Hepatocyte (in vitro differentiated cells): ENCODE results near the gene SUN3. TPM values are rescaled to one million over a fixed set of nuclear protein-coding genes. Genes with fewer than 3 reads are reported as not detected.
"Not testable (repeated sequence)": the region's sequence is repeated elsewhere in the genome, so short reads cannot be mapped to it uniquely, and the experiment has no call there.

Source experiments
- DNase-seq: peaks from one replicate; pipeline ENCODE4 v3.0.0-alpha.2; 2016; ENCODE audit warnings: low spot score
- H2AFZ ChIP-seq: fragments of 200-600 bp; sonication (generic); 2 replicates; pipeline ENCODE4 v1.6.0; 2016; ENCODE audit warnings: antibody characterized with exemption, mild to moderate bottlenecking
- H3K27ac ChIP-seq: fragments of 200-600 bp; sonication (generic); 2 replicates; pipeline ENCODE4 v1.5.1; 2016; ENCODE audit warnings: mild to moderate bottlenecking
- H3K27me3 ChIP-seq: fragments of 200-600 bp; sonication (generic); 2 replicates; pipeline ENCODE4 v1.6.1; 2016
- H3K36me3 ChIP-seq: fragments of 200-600 bp; sonication (generic); replicated peaks from 2 replicates; pipeline ENCODE4 v1.5.1; 2016; ENCODE audit warnings: low read depth; ENCODE audit not compliant: insufficient read depth
- H3K4me1 ChIP-seq: fragments of 200-600 bp; sonication (generic); 2 replicates; pipeline ENCODE4 v1.5.1; 2016; ENCODE audit warnings: mild to moderate bottlenecking, moderate library complexity; ENCODE audit not compliant: insufficient read depth
- H3K4me2 ChIP-seq: fragments of 200-600 bp; sonication (generic); 2 replicates; pipeline ENCODE4 v1.6.0; 2016
- H3K4me3 ChIP-seq: fragments of 200-600 bp; sonication (generic); 2 replicates; pipeline ENCODE4 v1.5.1; 2016; ENCODE audit warnings: mild to moderate bottlenecking
- H3K79me2 ChIP-seq: fragments of 200-600 bp; sonication (generic); 2 replicates; pipeline ENCODE4 v1.6.0; 2017; ENCODE audit warnings: mild to moderate bottlenecking
- H3K9me2 ChIP-seq: fragments of 200-600 bp; sonication (generic); replicated peaks from 2 replicates; pipeline ENCODE4 v1.6.0; 2017; ENCODE audit warnings: mild to moderate bottlenecking; ENCODE audit not compliant: insufficient read depth
- H3K9me3 ChIP-seq: fragments of 200-600 bp; sonication (generic); 2 replicates; pipeline ENCODE4 v1.5.1; 2016; ENCODE audit warnings: low read depth, mild to moderate bottlenecking
- H4K20me1 ChIP-seq: fragments of 200-600 bp; sonication (generic); 2 replicates; pipeline ENCODE4 v1.6.0; 2016; ENCODE audit warnings: mild to moderate bottlenecking; ENCODE audit not compliant: insufficient read depth, poor library complexity, severe bottlenecking
- EZH2 ChIP-seq: fragments of 200-600 bp; sonication (generic); IDR thresholded peaks from 2 replicates; pipeline ENCODE4 v1.6.1; 2016; ENCODE audit warnings: antibody characterized with exemption, mild to moderate bottlenecking, borderline replicate concordance
- EZH2phosphoT487 ChIP-seq: fragments of 200-600 bp; sonication (generic); IDR thresholded peaks from one replicate; pipeline ENCODE4 v1.6.1; 2018; ENCODE audit warnings: antibody characterized with exemption, mild to moderate bottlenecking, low read depth, moderate library complexity; ENCODE audit not compliant: unreplicated experiment, severe bottlenecking
- WGBS: methylation state at CpG from one replicate; pipeline ENCODE4 v1.1.6; 2016; ENCODE audit warnings: low lambda C conversion rate; ENCODE audit errors: missing lambda C conversion rate; 5-methylcytosine and 5-hydroxymethylcytosine counted together
- polyA plus RNA-seq: library from polyadenylated mRNA; unstranded; fragments of >200 nt; fragmentation: Nextera tagmentation; extraction: Ambion mirVana; gene quantifications from 2 replicates; pipeline ENCODE4 v1.2.1, GENCODE V29; 2016
- total RNA-seq: library from RNA; depleted of rRNA; stranded (reverse); fragments of >200 nt; gene quantifications from 2 replicates; pipeline ENCODE4 v1.2.3, GENCODE V29; 2014
- TF ChIP-seq, protein P1 (sequence below): fragments of 200-600 bp; sonication (generic); IDR thresholded peaks from 2 replicates; pipeline ENCODE4 v1.5.1; 2016; ENCODE audit warnings: antibody characterized with exemption, mild to moderate bottlenecking; ENCODE audit not compliant: poor library complexity

Gene SUN3
- total and polyA plus RNA-seq, 2 experiments from 2014 or later: not detected

DNA sequence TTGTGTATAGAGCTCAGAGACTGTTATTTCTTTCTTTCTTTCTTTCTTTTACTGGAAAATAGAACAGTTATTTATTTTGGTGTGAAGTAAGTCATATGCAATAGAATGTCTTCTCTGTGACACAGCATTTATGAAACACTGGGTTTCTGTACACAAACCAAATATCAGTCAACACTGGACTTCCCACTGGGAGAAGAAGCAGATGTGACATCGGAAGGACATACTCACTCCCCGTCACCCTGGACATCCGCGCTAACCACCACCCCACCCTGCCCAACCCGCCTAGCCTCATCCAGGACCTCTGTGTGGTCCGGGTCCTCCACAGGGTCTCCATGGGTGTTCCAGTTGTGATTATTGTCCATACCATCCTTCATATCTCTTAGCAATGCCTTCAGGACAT is 22.0 kb downstream of the SUN3 start:
- no peak overlapping the region for H3K27ac ChIP-seq
- no peak overlapping the region for H3K4me2 ChIP-seq
- H3K36me3 ChIP-seq: no peaks in the 10 kb centered on the region
- no peak overlapping the region for H3K4me3 ChIP-seq
- H4K20me1 ChIP-seq: no peaks in the 10 kb centered on the region
- no peak overlapping the region for H2AFZ ChIP-seq
- H3K9me3 ChIP-seq: no peaks in the 10 kb centered on the region
- no peaks in the 10 kb centered on the region for H3K9me2 ChIP-seq
- no peaks in the 10 kb centered on the region for H3K4me1 ChIP-seq
- H3K79me2 ChIP-seq: no peaks in the 10 kb centered on the region
- 88% methylated on average over 5 of the region's 6 CpGs for WGBS
- H3K27me3 ChIP-seq: no peaks in the 10 kb centered on the region
- TF ChIP-seq EZH2phosphoT487 (no peak), EZH2 (no peak)
- TF ChIP-seq, protein P1, sequence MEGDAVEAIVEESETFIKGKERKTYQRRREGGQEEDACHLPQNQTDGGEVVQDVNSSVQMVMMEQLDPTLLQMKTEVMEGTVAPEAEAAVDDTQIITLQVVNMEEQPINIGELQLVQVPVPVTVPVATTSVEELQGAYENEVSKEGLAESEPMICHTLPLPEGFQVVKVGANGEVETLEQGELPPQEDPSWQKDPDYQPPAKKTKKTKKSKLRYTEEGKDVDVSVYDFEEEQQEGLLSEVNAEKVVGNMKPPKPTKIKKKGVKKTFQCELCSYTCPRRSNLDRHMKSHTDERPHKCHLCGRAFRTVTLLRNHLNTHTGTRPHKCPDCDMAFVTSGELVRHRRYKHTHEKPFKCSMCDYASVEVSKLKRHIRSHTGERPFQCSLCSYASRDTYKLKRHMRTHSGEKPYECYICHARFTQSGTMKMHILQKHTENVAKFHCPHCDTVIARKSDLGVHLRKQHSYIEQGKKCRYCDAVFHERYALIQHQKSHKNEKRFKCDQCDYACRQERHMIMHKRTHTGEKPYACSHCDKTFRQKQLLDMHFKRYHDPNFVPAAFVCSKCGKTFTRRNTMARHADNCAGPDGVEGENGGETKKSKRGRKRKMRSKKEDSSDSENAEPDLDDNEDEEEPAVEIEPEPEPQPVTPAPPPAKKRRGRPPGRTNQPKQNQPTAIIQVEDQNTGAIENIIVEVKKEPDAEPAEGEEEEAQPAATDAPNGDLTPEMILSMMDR: no peak
- no peak for DNase-seq

DNA sequence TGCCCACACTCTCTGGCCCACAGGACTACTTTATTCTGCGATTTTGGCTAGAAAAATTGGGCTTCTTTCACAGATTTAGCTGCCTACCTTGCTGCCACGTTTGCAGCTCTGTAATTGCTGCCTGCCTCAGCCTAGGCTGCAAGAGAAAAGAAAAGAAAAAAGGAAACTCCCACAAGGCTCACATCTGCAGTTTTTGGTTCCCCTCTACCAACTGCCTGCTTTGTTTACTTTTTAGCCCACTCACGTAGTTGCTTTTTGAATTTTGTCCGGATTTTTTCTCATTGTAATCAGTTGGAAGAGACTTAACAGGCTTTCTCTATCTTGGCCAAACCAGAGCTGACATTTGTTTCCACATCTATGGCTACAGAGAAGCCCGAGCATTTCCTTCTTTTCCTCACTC is 24.3 kb downstream of the SUN3 start:
- Histone ChIP-seq H3K4me3 (no peak overlapping the region), H3K9me2 (no peaks in the 10 kb centered on the region), H3K27ac (no peak overlapping the region), H4K20me1 (no peaks in the 10 kb centered on the region), H3K4me2 (no peak overlapping the region), H3K4me1 (no peaks in the 10 kb centered on the region), H3K36me3 (no peaks in the 10 kb centered on the region), H3K9me3 (no peaks in the 10 kb centered on the region), H2AFZ (no peak overlapping the region), H3K79me2 (no peaks in the 10 kb centered on the region), H3K27me3 (no peaks in the 10 kb centered on the region)
- DNase-seq: no peak
- TF ChIP-seq, protein P1: no peak
- no peak for TF ChIP-seq EZH2
- TF ChIP-seq EZH2phosphoT487: no peak
- 55% methylated on average over 5 of the region's 5 CpGs for WGBS

DNA sequence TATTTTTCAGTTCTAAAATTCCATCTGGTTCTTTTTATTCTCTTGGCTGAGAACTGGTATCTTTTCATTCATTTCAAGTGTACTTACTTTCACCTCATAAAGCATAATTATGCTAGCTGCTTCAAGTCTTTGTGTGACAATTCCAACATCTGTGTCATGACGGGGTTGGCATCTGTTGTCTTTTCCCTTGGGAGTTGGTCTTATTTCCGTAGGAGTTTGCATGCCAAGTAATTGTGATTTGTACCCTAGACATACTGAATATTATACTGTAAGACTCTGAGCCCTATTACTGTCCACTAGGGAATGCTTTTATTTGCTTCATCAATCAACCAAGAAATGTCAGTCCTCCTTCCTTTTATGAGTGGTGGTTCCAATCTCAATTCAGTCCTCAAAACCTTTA is 24.9 kb downstream of the SUN3 start:
- H2AFZ ChIP-seq: no peak overlapping the region

DNA sequence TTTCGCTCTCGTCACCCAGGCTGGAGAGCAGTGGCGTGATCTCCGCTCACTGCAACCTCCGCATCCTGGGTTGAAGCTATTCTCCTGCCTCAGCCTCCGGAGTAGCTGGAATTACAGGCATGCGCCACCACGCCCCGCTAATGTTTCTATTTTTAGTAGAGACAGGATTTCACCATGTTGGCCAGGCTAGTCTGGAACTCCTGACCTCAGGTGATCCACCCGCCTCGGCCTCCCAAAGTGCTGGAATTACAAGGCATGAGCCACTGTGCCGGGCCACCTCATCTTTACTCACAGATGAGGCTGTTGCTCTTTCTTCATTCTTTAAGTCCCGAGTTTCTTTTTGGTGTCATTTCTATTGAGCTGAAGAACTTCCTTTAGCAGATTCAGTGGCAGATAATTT is 28.7 kb downstream of the SUN3 start:
- H3K27me3 ChIP-seq, DNase-seq, H3K4me1 ChIP-seq, H3K36me3 ChIP-seq, H3K79me2 ChIP-seq, H3K9me2 ChIP-seq, H3K9me3 ChIP-seq, H3K4me3 ChIP-seq, H3K4me2 ChIP-seq, H4K20me1 ChIP-seq, H2AFZ ChIP-seq, H3K27ac ChIP-seq: not testable (repeated sequence)
- WGBS: 92% methylated on average over 13 of the region's 13 CpGs

More for the DNA sequence above, 24.9 kb downstream of the SUN3 start:
- Histone ChIP-seq H3K4me1 (no peaks in the 10 kb centered on the region), H3K9me2 (no peaks in the 10 kb centered on the region), H3K36me3 (no peaks in the 10 kb centered on the region), H3K27me3 (no peaks in the 10 kb centered on the region), H3K4me2 (no peak overlapping the region), H3K4me3 (no peak overlapping the region), H3K79me2 (no peaks in the 10 kb centered on the region), H3K9me3 (no peaks in the 10 kb centered on the region), H4K20me1 (no peaks in the 10 kb centered on the region), H3K27ac (no peak overlapping the region)
- no peak for DNase-seq
- TF ChIP-seq, protein P1: no peak
- no peak for TF ChIP-seq EZH2phosphoT487
- TF ChIP-seq EZH2: no peak
- WGBS: 69% methylated on average over 2 of the region's 2 CpGs
